Activated B cell treated with CpG ODN at 0.5 μM for 24 hours (primary cell): ENCODE measurements around the gene PACRG. TPM values are rescaled to one million over a fixed set of nuclear protein-coding genes. Genes with fewer than 3 reads are reported as not detected.

Source experiments
- ATAC-seq: fragments of 200-7000 bp; cut with Tn5 transposase; one replicate; pipeline ENCODE4 v1.10.0; 2021; ENCODE audit warnings: low read depth, mild to moderate bottlenecking, moderate library complexity
- CTCF ChIA-PET: fragments of 350-600 bp; sonication (Branson Sonifier 250); formaldehyde crosslinking; loops from one replicate; lab custom pipeline; 2021; ENCODE audit warnings: antibody characterized with exemption; lab: Charles Lee
- POLR2A ChIA-PET: fragments of 350-600 bp; sonication (Branson Sonifier 250); formaldehyde crosslinking; loops from one replicate; lab custom pipeline; 2021; ENCODE audit warnings: antibody characterized with exemption; lab: Charles Lee
- DNase-seq: peaks from one replicate; pipeline ENCODE4 v3.0.0; 2022
- H3K27ac Mint-ChIP-seq: one replicate; pipeline ENCODE4 v1.8.0; 2020; ENCODE audit warnings: mixed read lengths
- H3K27me3 Mint-ChIP-seq: one replicate; pipeline ENCODE4 v1.8.0; 2021; ENCODE audit warnings: mixed read lengths
- H3K36me3 Mint-ChIP-seq: one replicate; pipeline ENCODE4 v1.8.0; 2021; ENCODE audit warnings: low read depth, mixed read lengths
- H3K4me1 Mint-ChIP-seq: one replicate; pipeline ENCODE4 v1.8.0; 2021; ENCODE audit warnings: mixed read lengths
- H3K4me3 Mint-ChIP-seq: one replicate; pipeline ENCODE4 v1.8.0; 2020; ENCODE audit warnings: mild to moderate bottlenecking, mixed read lengths
- H3K9me3 Mint-ChIP-seq: one replicate; pipeline ENCODE4 v1.8.0; 2020; ENCODE audit warnings: mixed read lengths
- CTCF ChIP-seq: fragments of 200-600 bp; IDR thresholded peaks from one replicate; pipeline ENCODE4 v1.8.0; 2022; ENCODE audit warnings: antibody characterized with exemption, mild to moderate bottlenecking
- intact Hi-C: fragments of 100-400 bp; cut with micrococcal nuclease; formaldehyde crosslinking; loops from one replicate; pipeline ENCODE4 v1.15.1; 2024
- total RNA-seq: library from RNA; stranded (reverse); gene quantifications from 2 replicates; pipeline ENCODE4 v1.2.3, GENCODE V29; 2022

PACRG gene
- total RNA-seq, 1 donor from 2014 or later = not detected

- Mint-ChIP-seq H3K4me1 (no peaks in the 10 kb centered on the region), H3K27ac (no peak overlapping the region), H3K9me3 (peaks cover 2% of the 10 kb centered on the region), H3K4me3 (no peak overlapping the region), H3K27me3 (no peaks in the 10 kb centered on the region), H3K36me3 (no peaks in the 10 kb centered on the region)
- intact Hi-C loops = no loop called here
- POLR2A ChIA-PET = no interaction called here
- no peak for ATAC-seq
- no peak for DNase-seq
- no peak for TF ChIP-seq CTCF
- CTCF ChIA-PET = no interaction called here
These were observed 6.4 kb upstream of the PACRG start for GRCh38 chr6:162721404-162721687.

GRCh38 chr6:162722226-162722625 is 5.5 kb upstream of the PACRG start:
- Mint-ChIP-seq H3K36me3 (no peaks in the 10 kb centered on the region), H3K27ac (no peak overlapping the region), H3K4me3 (no peak overlapping the region), H3K27me3 (no peaks in the 10 kb centered on the region), H3K4me1 (peaks cover 6% of the 10 kb centered on the region), H3K9me3 (no peaks in the 10 kb centered on the region)
- TF ChIP-seq CTCF = no peak
- DNase-seq (no peak), ATAC-seq (no peak)
- intact Hi-C loops = no loop called here
- CTCF ChIA-PET = no interaction called here
- POLR2A ChIA-PET = no interaction called here

GRCh38 chr6:162722633-162723032 is 5.1 kb upstream of the PACRG start:
- DNase-seq (no peak), ATAC-seq (no peak)
- intact Hi-C loops = no loop called here
- Mint-ChIP-seq H3K9me3 (no peaks in the 10 kb centered on the region), H3K27me3 (no peaks in the 10 kb centered on the region), H3K4me3 (no peak overlapping the region), H3K36me3 (no peaks in the 10 kb centered on the region), H3K4me1 (peaks cover 6% of the 10 kb centered on the region), H3K27ac (no peak overlapping the region)
- CTCF ChIA-PET = no interaction called here
- POLR2A ChIA-PET = no interaction called here
- TF ChIP-seq CTCF = no peak

- TF ChIP-seq CTCF = no peak
- Mint-ChIP-seq H3K9me3 (no peaks in the 10 kb centered on the region), H3K27ac (peak overlapping the region; percentile 81), H3K36me3 (no peaks in the 10 kb centered on the region), H3K4me3 (peak overlapping the region; percentile 95), H3K4me1 (peaks cover 10% of the 10 kb centered on the region), H3K27me3 (no peaks in the 10 kb centered on the region)
- POLR2A ChIA-PET = interaction anchor here (0.7 kb wide), 1 partner anchor 85 kb away, joined by 3 read pairs; no protein-coding TSS in a partner anchor
- DNase-seq = no peak
- ATAC-seq = peak; percentile 4
- CTCF ChIA-PET = no interaction called here
- intact Hi-C loops = loop anchor here (1.0 to 5.0 kb wide), 4 partner anchors 686 to 1736 kb away; partner anchors contain the start of gene MAP3K4
These were observed 840 bp upstream of the PACRG start for GRCh38 chr6:162726947-162727321.

GRCh38 chr6:162728197-162728596 is 423 bp downstream of the PACRG start:
- ATAC-seq = no peak
- TF ChIP-seq CTCF = no peak
- H3K36me3 Mint-ChIP-seq = no peaks in the 10 kb centered on the region
- ChIA-PET CTCF (no interaction called here), POLR2A (no interaction called here)
- H3K27ac Mint-ChIP-seq = peak overlapping the region; percentile 78
- no peak for DNase-seq
- H3K27me3 Mint-ChIP-seq = no peaks in the 10 kb centered on the region
- H3K9me3 Mint-ChIP-seq = no peaks in the 10 kb centered on the region
- peak overlapping the region; percentile 95 for H3K4me3 Mint-ChIP-seq
- intact Hi-C loops = loop anchor here (5.0 kb wide), 1 partner anchor 1336 kb away; no protein-coding TSS in a partner anchor
- peaks cover 10% of the 10 kb centered on the region for H3K4me1 Mint-ChIP-seq
